Endothelial cell of umbilical vein (primary cell): ENCODE results near the gene NR1D1. TPM values are rescaled to one million over a fixed set of nuclear protein-coding genes. Genes with fewer than 3 reads are reported as not detected.

Source experiments
- BruUV-seq: library from RNA; stranded (reverse); fragments of 400-500 nt; replicated peaks from 2 replicates; lab custom pipeline; 2021; lab: Mats Ljungman, UMichigan
- CTCF ChIA-PET: fragments of 300-600, 350-600 bp; sonication (Branson Sonifier 250); formaldehyde crosslinking; loops from one replicate; lab custom pipeline; 2021; ENCODE audit warnings: antibody characterized with exemption, inconsistent platforms; lab: Charles Lee
- POLR2A ChIA-PET: fragments of 300-600, 350-600 bp; sonication (Branson Sonifier 250); formaldehyde crosslinking; loops from one replicate; lab custom pipeline; 2021; ENCODE audit warnings: antibody characterized with exemption, inconsistent platforms; lab: Charles Lee
- DNase-seq: peaks from one replicate; pipeline ENCODE4 v3.0.0-alpha.2; 2011; ENCODE audit warnings: low read depth, low spot score
- FAIRE-seq: peaks from 2 replicates; lab custom pipeline; 2011; peaks lifted over from hg19 to GRCh38; lab: Jason Lieb, UNC
- H2AFZ ChIP-seq: 2 replicates; pipeline ENCODE4 v1.6.0; 2012; ENCODE audit warnings: low read depth, low read length, control low read depth, inconsistent platforms
- H3K27ac ChIP-seq: 2 replicates; pipeline ENCODE4 v1.5.1; 2011; ENCODE audit warnings: low read depth, mild to moderate bottlenecking, control low read depth, low read length, moderate library complexity; ENCODE audit not compliant: insufficient read depth
- H3K27me3 ChIP-seq, 2 experiments: 2 replicates each; pipeline versions ENCODE4 v1.6.0 to v1.6.1; 2011; ENCODE audit warnings: low read length in 2 of 2, mixed read lengths in 1 of 2; ENCODE audit not compliant: control insufficient read depth in 2 of 2, insufficient read depth in 2 of 2
- H3K36me3 ChIP-seq, 2 experiments: 2 replicates in 1 of 2; 3 replicates in 1 of 2; pipeline ENCODE4 v1.5.1; 2011; ENCODE audit warnings: low read length in 2 of 2, mild to moderate bottlenecking in 1 of 2, moderate library complexity in 1 of 2; ENCODE audit not compliant: control insufficient read depth in 2 of 2, insufficient read depth in 2 of 2; ENCODE audit errors: extremely low read depth in 1 of 2
- H3K4me1 ChIP-seq: 3 replicates; pipeline ENCODE4 v1.5.1; 2011; ENCODE audit warnings: mild to moderate bottlenecking, low read length; ENCODE audit not compliant: control insufficient read depth, insufficient read depth; ENCODE audit errors: extremely low read depth
- H3K4me2 ChIP-seq: 2 replicates; pipeline ENCODE4 v1.6.1; 2011; ENCODE audit warnings: low read length, control low read depth, mixed read lengths; ENCODE audit not compliant: insufficient read depth
- H3K4me3 ChIP-seq, 3 experiments: fragments of 200-600 bp in 1 of 3; sonication (generic), shearing (Covaris generic) in 1 of 3; replicated peaks in 1 of 3; 2 replicates each; pipeline ENCODE4 v1.5.1; 2011 to 2016; ENCODE audit warnings: control low read depth in 3 of 3, low read length in 3 of 3, mild to moderate bottlenecking in 2 of 3, inconsistent platforms in 1 of 3, low read depth in 1 of 3, moderate library complexity in 1 of 3; ENCODE audit not compliant: insufficient read depth in 1 of 3
- H3K79me2 ChIP-seq: 2 replicates; pipeline ENCODE4 v1.6.0; 2012; ENCODE audit warnings: low read length, inconsistent platforms; ENCODE audit not compliant: control insufficient read depth, insufficient read depth
- H3K9ac ChIP-seq: replicated peaks from 2 replicates; pipeline ENCODE3; 2011; ENCODE audit warnings: low read length, control low read depth; ENCODE audit not compliant: insufficient read depth; ENCODE audit errors: extremely low read depth
- H3K9me1 ChIP-seq: replicated peaks from 3 replicates; pipeline ENCODE4 v1.6.0; 2011; ENCODE audit warnings: mild to moderate bottlenecking, low read length; ENCODE audit not compliant: control insufficient read depth, insufficient read depth; ENCODE audit errors: extremely low read depth
- H3K9me3 ChIP-seq: replicated peaks from 2 replicates; pipeline ENCODE4 v1.5.1; 2012; ENCODE audit warnings: low read length, inconsistent platforms; ENCODE audit not compliant: control insufficient read depth, insufficient read depth
- H4K20me1 ChIP-seq: replicated peaks from 2 replicates; pipeline ENCODE3; 2011; ENCODE audit warnings: mild to moderate bottlenecking, low read length; ENCODE audit not compliant: control insufficient read depth, insufficient read depth; ENCODE audit errors: extremely low read depth
- EZH2 ChIP-seq: IDR thresholded peaks from 2 replicates; pipeline ENCODE4 v1.6.1; 2012; ENCODE audit warnings: borderline replicate concordance, low read depth, mild to moderate bottlenecking, moderate library complexity, low read length, inconsistent platforms; ENCODE audit not compliant: severe bottlenecking
- FOS ChIP-seq: IDR thresholded peaks from 2 replicates; pipeline ENCODE4 v1.6.1; 2011; ENCODE audit warnings: mild to moderate bottlenecking, low read length, moderate library complexity, borderline replicate concordance; ENCODE audit not compliant: insufficient read depth
- GATA2 ChIP-seq: IDR thresholded peaks from 2 replicates; pipeline ENCODE4 v1.7.0; 2011; ENCODE audit warnings: low read depth, mild to moderate bottlenecking, moderate library complexity, mixed read lengths, low read length; ENCODE audit not compliant: insufficient read length, insufficient read depth
- JUN ChIP-seq: IDR thresholded peaks from 2 replicates; pipeline ENCODE4 v1.6.1; 2011; ENCODE audit warnings: borderline replicate concordance, low read depth; ENCODE audit not compliant: insufficient read length, insufficient read depth
- MYC ChIP-seq: IDR thresholded peaks from one replicate; pipeline ENCODE4 v1.6.1; 2011; ENCODE audit warnings: mild to moderate bottlenecking, low read depth, low read length
- POLR2A ChIP-seq: IDR thresholded peaks from 2 replicates; pipeline ENCODE4 v1.6.1; 2012; ENCODE audit warnings: low read depth, mild to moderate bottlenecking, control low read depth, low read length
- POLR2AphosphoS5 ChIP-seq: IDR thresholded peaks from 2 replicates; pipeline ENCODE4 v1.6.1; 2012; ENCODE audit warnings: low read depth, mild to moderate bottlenecking, control low read depth, low read length, moderate library complexity; ENCODE audit not compliant: insufficient read depth
- dilution Hi-C: fragments of 300-500 bp; cut with MboI; formaldehyde crosslinking; loops from one replicate; pipeline ENCODE4 v1.15.0; 2019; ENCODE audit warnings: low sequenced_read_pairs; ENCODE audit not compliant: extremely low pct_ligation_motif_present
- intact Hi-C: fragments of 100-400 bp; cut with micrococcal nuclease; formaldehyde crosslinking; loops from one replicate; pipeline ENCODE4 v1.10.0; 2022
- polyA plus RNA-seq, 4 experiments: library from polyadenylated mRNA; depleted of rRNA in 3 of 4; stranded (reverse) in 3 of 4; unstranded in 1 of 4; fragments of >200 nt; gene quantifications; 2 replicates each; pipeline versions ENCODE4 v1.2.1 to v1.2.3, GENCODE V29; 2011 to 2012; ENCODE audit warnings: missing spikeins in 1 of 4
- total RNA-seq: library from RNA; stranded (reverse); gene quantifications from 2 replicates; pipeline ENCODE4 v1.2.3, GENCODE V29; 2021
- TF ChIP-seq, protein P1 (sequence below), 2 donors: IDR thresholded peaks; 1 replicate in 1 of 2; 2 replicates in 1 of 2; pipeline ENCODE4 v1.5.1; 2011; ENCODE audit warnings: low read length in 2 of 2, mild to moderate bottlenecking in 2 of 2, moderate library complexity in 2 of 2, control low read depth in 1 of 2, inconsistent platforms in 1 of 2, low read depth in 1 of 2; ENCODE audit not compliant: insufficient read depth in 1 of 2; ENCODE audit errors: extremely low read depth in 1 of 2
- TF ChIP-seq, protein P2 (sequence below): IDR thresholded peaks from 2 replicates; pipeline ENCODE4 v1.6.1; 2011; ENCODE audit not compliant: insufficient read depth, insufficient read length

The NR1D1 gene
- total and polyA plus RNA-seq, 2 donors (not counting 3 experiments of a cell fraction or from before 2014, with no cell fraction given) = 2.5 to 5.2 TPM

DNA sequence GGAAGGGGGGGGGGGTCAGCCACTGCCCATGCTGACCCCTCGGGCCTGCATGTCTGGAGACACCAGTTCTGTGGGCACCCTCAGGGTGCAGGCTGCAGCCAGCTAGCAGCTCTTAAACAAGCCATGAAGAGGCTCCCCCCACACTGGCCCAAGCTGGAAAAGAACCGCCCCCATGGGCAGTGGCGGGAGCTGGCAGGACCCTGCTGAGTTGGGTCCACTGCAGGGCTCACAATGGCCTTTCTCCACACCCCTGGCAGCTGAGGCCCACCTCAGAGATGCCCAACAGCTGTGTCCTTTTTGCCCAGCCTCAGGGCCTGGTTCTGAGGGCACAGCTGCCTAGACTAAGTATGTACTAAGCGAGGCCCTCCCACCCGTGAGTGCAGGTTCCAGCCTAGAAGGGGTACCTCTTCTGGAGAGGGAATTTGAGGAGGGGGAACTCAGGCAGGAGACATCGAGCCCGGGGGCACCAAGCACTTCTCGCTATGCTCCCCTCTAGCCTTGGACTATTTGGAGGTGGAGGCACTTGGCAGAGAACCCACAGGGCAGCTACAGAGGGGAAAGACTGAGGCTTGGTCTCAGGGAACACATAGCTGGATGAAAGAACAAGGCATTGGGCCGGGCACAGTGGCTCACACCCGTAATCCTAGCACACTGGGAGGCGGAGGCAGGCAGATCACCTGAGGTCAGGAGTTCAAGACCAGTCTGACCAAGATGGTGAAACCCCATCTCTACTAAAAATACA is 34.4 kb downstream of the NR1D1 start:
- H2AFZ ChIP-seq = no peak overlapping the region
- H3K36me3 ChIP-seq = no peaks in the 10 kb centered on the region
- H3K9me1 ChIP-seq = no peaks in the 10 kb centered on the region
- BruUV-seq = no TSS peak
- H3K9me3 ChIP-seq = no peaks in the 10 kb centered on the region
- ChIA-PET CTCF (interaction anchor here (0.6 to 5.4 kb wide), 8 partner anchors 8 to 136 kb away, joined by 3 to 62 read pairs (median 6); partner anchors contain the start of gene NR1D1), POLR2A (interaction anchor here (0.7 kb wide), 1 partner anchor 12 kb away, joined by 3 read pairs; the partner anchor contains the start of gene MED24)
- H4K20me1 ChIP-seq = no peaks in the 10 kb centered on the region
- FAIRE-seq = no peak
- H3K4me3 ChIP-seq = no peak overlapping the region
- DNase-seq = no peak
- H3K79me2 ChIP-seq = peaks cover 2% of the 10 kb centered on the region
- H3K4me1 ChIP-seq = peaks cover 38% of the 10 kb centered on the region
- H3K9ac ChIP-seq = no peak overlapping the region
- no peak overlapping the region for H3K27ac ChIP-seq
- TF ChIP-seq JUN = no peak
- no peak for TF ChIP-seq GATA2
- no peak for TF ChIP-seq FOS
- TF ChIP-seq, protein P1, sequence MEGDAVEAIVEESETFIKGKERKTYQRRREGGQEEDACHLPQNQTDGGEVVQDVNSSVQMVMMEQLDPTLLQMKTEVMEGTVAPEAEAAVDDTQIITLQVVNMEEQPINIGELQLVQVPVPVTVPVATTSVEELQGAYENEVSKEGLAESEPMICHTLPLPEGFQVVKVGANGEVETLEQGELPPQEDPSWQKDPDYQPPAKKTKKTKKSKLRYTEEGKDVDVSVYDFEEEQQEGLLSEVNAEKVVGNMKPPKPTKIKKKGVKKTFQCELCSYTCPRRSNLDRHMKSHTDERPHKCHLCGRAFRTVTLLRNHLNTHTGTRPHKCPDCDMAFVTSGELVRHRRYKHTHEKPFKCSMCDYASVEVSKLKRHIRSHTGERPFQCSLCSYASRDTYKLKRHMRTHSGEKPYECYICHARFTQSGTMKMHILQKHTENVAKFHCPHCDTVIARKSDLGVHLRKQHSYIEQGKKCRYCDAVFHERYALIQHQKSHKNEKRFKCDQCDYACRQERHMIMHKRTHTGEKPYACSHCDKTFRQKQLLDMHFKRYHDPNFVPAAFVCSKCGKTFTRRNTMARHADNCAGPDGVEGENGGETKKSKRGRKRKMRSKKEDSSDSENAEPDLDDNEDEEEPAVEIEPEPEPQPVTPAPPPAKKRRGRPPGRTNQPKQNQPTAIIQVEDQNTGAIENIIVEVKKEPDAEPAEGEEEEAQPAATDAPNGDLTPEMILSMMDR (IDR thresholded peaks at IDR 0.05; ENCODE audit: extremely low read depth in 1 of 2, insufficient read depth in 1 of 2, low read depth in 1 of 2, low read length in 2 of 2) = no peak
- TF ChIP-seq EZH2 = no peak
- no peak for TF ChIP-seq POLR2AphosphoS5
- no peak for TF ChIP-seq MYC
- no peak for TF ChIP-seq POLR2A
- TF ChIP-seq, protein P2, sequence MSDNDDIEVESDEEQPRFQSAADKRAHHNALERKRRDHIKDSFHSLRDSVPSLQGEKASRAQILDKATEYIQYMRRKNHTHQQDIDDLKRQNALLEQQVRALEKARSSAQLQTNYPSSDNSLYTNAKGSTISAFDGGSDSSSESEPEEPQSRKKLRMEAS = no peak
- intact Hi-C loops = no loop called here
- peaks cover 0 to 3% of the 10 kb centered on the region in 2 experiments for H3K27me3 ChIP-seq
- dilution Hi-C loops = no loop called here
- H3K4me2 ChIP-seq = no peak overlapping the region
